Osteoblast (primary cell): Measurements from ENCODE around the gene GABRB2. TPM values are rescaled to one million over a fixed set of nuclear protein-coding genes. Genes with fewer than 3 reads are reported as not detected.
"Not testable (repeated sequence)": the region's sequence is repeated elsewhere in the genome, so short reads cannot be mapped to it uniquely, and the experiment has no call there.

Source experiments
- DNase-seq: peaks from one replicate; pipeline ENCODE4 v3.0.0; 2011; ENCODE audit warnings: low spot score, mixed read lengths; ENCODE audit not compliant: insufficient read length; ENCODE audit errors: missing footprints
- H2AFZ ChIP-seq: 2 replicates; pipeline ENCODE4 v1.6.0; 2011; ENCODE audit warnings: mild to moderate bottlenecking, low read length
- H3K27ac ChIP-seq: 2 replicates; pipeline ENCODE4 v1.5.1; 2011; ENCODE audit warnings: mild to moderate bottlenecking, low read depth, low read length, moderate library complexity
- H3K27me3 ChIP-seq: 2 replicates; pipeline ENCODE4 v1.6.0; 2012; ENCODE audit warnings: mild to moderate bottlenecking, control low read depth, inconsistent platforms, low read length, moderate library complexity; ENCODE audit not compliant: insufficient read depth
- H3K36me3 ChIP-seq: 2 replicates; pipeline ENCODE4 v1.5.1; 2011; ENCODE audit warnings: mild to moderate bottlenecking, low read length, control low read depth, moderate library complexity; ENCODE audit not compliant: insufficient read depth
- H3K4me1 ChIP-seq: 2 replicates; pipeline ENCODE4 v1.5.1; 2011; ENCODE audit warnings: mild to moderate bottlenecking, low read length, control low read depth, moderate library complexity; ENCODE audit not compliant: insufficient read depth
- H3K4me2 ChIP-seq: 2 replicates; pipeline ENCODE4 v1.6.0; 2011; ENCODE audit warnings: mild to moderate bottlenecking, low read length; ENCODE audit not compliant: insufficient read depth
- H3K4me3 ChIP-seq: fragments of 200-600 bp; sonication (generic); 3 replicates; pipeline ENCODE4 v1.5.1; 2012; ENCODE audit warnings: mild to moderate bottlenecking, low read length, inconsistent platforms; ENCODE audit not compliant: insufficient read depth
- H3K79me2 ChIP-seq: 2 replicates; pipeline ENCODE4 v1.6.0; 2012; ENCODE audit warnings: mild to moderate bottlenecking, low read length, control low read depth, inconsistent platforms; ENCODE audit not compliant: insufficient read depth
- H3K9me3 ChIP-seq: 2 replicates; pipeline ENCODE4 v1.5.1; 2011; ENCODE audit warnings: low read depth, low read length, control low read depth
- H4K20me1 ChIP-seq: 2 replicates; pipeline ENCODE4 v1.6.0; 2012; ENCODE audit warnings: mild to moderate bottlenecking, low read length, control low read depth; ENCODE audit not compliant: insufficient read depth
- total RNA-seq: library from RNA; depleted of rRNA; stranded (reverse); fragments of >200 nt; gene quantifications from 2 replicates; pipeline ENCODE4 v1.2.3, GENCODE V29; 2012
- TF ChIP-seq, protein P1 (sequence below): IDR thresholded peaks from 2 replicates; pipeline ENCODE4 v1.5.1; 2011; ENCODE audit warnings: mild to moderate bottlenecking, low read depth, low read length, moderate library complexity; ENCODE audit errors: extremely low read depth

GABRB2 gene
- total RNA-seq, 1 donor: 0.72 TPM

DNA sequence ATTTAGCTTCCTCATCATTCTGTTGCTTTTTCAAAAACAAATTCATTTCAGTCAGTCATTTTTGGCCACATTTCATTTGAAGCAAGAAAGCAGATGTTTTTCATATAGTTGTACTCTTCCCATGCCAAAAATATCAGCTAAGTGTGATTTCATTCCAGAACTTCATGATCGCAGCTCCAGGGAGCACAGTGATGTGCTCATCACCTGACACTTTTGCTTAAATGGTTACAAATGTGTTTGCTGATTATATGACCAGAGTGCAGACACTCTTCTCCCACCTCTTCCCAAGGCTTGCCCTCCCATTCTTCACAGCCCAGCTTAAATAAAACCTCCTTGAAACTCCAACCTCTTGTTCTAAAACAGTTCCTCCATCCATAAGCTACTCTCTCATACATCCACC is 32.6 kb downstream of the GABRB2 start:
- H3K27me3 ChIP-seq: no peaks in the 10 kb centered on the region
- H2AFZ ChIP-seq: no peak overlapping the region
- H3K9me3 ChIP-seq: no peaks in the 10 kb centered on the region
- DNase-seq: no peak
- no peaks in the 10 kb centered on the region for H3K4me1 ChIP-seq
- no peak overlapping the region for H3K27ac ChIP-seq
- TF ChIP-seq, protein P1, sequence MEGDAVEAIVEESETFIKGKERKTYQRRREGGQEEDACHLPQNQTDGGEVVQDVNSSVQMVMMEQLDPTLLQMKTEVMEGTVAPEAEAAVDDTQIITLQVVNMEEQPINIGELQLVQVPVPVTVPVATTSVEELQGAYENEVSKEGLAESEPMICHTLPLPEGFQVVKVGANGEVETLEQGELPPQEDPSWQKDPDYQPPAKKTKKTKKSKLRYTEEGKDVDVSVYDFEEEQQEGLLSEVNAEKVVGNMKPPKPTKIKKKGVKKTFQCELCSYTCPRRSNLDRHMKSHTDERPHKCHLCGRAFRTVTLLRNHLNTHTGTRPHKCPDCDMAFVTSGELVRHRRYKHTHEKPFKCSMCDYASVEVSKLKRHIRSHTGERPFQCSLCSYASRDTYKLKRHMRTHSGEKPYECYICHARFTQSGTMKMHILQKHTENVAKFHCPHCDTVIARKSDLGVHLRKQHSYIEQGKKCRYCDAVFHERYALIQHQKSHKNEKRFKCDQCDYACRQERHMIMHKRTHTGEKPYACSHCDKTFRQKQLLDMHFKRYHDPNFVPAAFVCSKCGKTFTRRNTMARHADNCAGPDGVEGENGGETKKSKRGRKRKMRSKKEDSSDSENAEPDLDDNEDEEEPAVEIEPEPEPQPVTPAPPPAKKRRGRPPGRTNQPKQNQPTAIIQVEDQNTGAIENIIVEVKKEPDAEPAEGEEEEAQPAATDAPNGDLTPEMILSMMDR: no peak
- no peak overlapping the region for H3K4me2 ChIP-seq
- no peaks in the 10 kb centered on the region for H3K36me3 ChIP-seq
- H3K79me2 ChIP-seq: no peaks in the 10 kb centered on the region
- no peaks in the 10 kb centered on the region for H4K20me1 ChIP-seq
- no peak overlapping the region for H3K4me3 ChIP-seq

DNA sequence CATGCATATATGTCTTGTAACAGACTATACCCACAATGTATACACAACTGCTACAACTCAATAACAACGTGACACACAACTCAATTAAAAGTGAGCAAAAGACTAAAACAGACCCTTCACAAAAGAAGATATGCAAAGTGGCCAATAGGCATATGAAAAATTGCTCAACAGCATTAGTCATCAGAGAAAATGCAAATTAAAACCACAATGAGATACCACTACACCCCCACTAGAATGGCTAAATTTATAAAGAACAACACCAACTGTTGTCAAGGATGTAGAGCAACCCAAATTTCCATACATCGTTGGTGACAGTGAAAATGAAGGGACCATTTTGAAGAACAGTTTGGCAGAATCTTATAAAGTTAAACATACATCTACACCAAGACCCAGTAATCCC is 38.9 kb downstream of the GABRB2 start:
- TF ChIP-seq, protein P1: no peak
- H4K20me1 ChIP-seq: no peaks in the 10 kb centered on the region
- no peaks in the 10 kb centered on the region for H3K36me3 ChIP-seq
- H3K4me2 ChIP-seq: no peak overlapping the region
- no peak overlapping the region for H3K4me3 ChIP-seq
- no peaks in the 10 kb centered on the region for H3K9me3 ChIP-seq
- no peak overlapping the region for H3K27ac ChIP-seq
- no peaks in the 10 kb centered on the region for H3K4me1 ChIP-seq
- no peak for DNase-seq
- H3K79me2 ChIP-seq: no peaks in the 10 kb centered on the region
- no peaks in the 10 kb centered on the region for H3K27me3 ChIP-seq
- no peak overlapping the region for H2AFZ ChIP-seq

DNA sequence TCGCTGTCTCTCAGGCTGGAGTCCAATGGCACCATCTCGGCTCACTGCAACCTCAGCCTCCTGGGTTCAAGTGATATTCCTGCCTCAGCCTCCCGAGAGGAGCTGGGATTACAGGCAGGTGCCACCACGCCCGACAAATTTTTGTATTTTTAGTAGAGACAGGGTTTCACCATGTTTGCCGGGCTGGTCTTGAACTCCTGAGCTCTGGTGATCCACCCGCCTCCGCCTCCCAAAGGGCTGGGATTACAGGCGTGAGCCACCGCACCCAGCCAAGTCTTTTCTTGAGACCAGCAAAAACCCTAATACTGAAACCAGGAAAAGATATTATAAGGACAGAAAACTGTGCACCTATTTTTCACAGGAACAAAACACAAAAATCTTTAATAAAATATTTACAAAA is 41.4 kb downstream of the GABRB2 start:
- not testable (repeated sequence) for H3K4me3 ChIP-seq, H4K20me1 ChIP-seq, H3K27ac ChIP-seq, H3K9me3 ChIP-seq, H3K36me3 ChIP-seq, H3K4me2 ChIP-seq, H3K79me2 ChIP-seq, DNase-seq, H3K27me3 ChIP-seq, H2AFZ ChIP-seq, H3K4me1 ChIP-seq

GRCh38 chr5:161498531-161498930 is 48.0 kb downstream of the GABRB2 start:
- TF ChIP-seq, protein P1: no peak
- no peaks in the 10 kb centered on the region for H3K27me3 ChIP-seq

DNA sequence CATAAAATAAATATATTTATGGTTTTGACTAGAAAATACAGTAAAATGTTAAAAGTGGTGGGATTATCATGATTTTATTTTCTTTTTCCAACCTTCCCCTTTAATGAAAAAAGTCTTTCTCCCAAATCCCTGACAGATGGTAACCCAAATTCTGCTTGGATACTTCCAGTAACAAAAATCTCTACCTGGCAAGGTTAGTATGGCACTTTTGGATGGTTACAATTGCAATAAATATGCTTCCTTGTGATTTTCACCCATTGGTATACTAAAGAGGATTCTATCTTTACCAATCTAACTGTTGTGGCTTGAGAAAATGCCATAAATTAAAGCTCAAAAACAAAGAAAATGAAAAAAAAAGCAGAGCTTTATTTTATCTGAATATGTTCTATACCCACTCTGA is 62.8 kb downstream of the GABRB2 start:
- Histone ChIP-seq H3K4me2 (no peak overlapping the region), H4K20me1 (no peaks in the 10 kb centered on the region), H3K4me3 (no peak overlapping the region), H3K79me2 (no peaks in the 10 kb centered on the region), H3K36me3 (no peaks in the 10 kb centered on the region), H3K4me1 (no peaks in the 10 kb centered on the region), H3K9me3 (no peaks in the 10 kb centered on the region), H3K27me3 (no peaks in the 10 kb centered on the region), H3K27ac (no peak overlapping the region), H2AFZ (no peak overlapping the region)
- DNase-seq: no peak
- TF ChIP-seq, protein P1: no peak

More at GRCh38 chr5:161498531-161498930, 48.0 kb downstream of the GABRB2 start:
- Histone ChIP-seq H3K79me2 (no peaks in the 10 kb centered on the region), H3K4me3 (no peak overlapping the region), H2AFZ (no peak overlapping the region), H4K20me1 (no peaks in the 10 kb centered on the region), H3K4me2 (no peak overlapping the region), H3K36me3 (no peaks in the 10 kb centered on the region), H3K9me3 (peaks cover 4% of the 10 kb centered on the region), H3K27ac (no peak overlapping the region), H3K4me1 (no peaks in the 10 kb centered on the region)
- no peak for DNase-seq
